ENCODE measurements around the gene VWA8.
"Not testable (repeated sequence)": the region's sequence is repeated elsewhere in the genome, so short reads cannot be mapped to it uniquely, and the experiment has no call there.

VWA8 gene

DNA sequence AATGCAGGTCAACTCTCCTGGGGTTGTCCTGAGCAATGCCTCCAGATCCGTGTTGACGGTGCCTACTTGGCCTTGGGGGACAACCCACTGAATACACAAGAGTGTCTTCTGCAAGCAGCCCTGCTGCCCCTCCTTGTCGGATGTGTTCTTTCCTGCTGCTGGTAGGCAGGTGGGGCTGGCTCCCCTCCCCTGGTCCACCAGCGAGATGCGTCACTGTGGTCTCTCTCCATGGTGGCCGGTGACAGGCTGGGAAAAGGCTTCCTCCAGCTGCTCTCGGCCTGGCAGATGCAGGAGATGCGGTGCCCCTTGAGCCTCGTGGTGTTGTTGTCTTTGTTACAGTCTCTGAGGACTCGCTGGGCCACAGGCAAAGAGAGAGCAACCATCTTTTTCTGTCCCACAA lies 418.6 kb downstream of the VWA8 start:
- TF ChIP-seq, protein P1, sequence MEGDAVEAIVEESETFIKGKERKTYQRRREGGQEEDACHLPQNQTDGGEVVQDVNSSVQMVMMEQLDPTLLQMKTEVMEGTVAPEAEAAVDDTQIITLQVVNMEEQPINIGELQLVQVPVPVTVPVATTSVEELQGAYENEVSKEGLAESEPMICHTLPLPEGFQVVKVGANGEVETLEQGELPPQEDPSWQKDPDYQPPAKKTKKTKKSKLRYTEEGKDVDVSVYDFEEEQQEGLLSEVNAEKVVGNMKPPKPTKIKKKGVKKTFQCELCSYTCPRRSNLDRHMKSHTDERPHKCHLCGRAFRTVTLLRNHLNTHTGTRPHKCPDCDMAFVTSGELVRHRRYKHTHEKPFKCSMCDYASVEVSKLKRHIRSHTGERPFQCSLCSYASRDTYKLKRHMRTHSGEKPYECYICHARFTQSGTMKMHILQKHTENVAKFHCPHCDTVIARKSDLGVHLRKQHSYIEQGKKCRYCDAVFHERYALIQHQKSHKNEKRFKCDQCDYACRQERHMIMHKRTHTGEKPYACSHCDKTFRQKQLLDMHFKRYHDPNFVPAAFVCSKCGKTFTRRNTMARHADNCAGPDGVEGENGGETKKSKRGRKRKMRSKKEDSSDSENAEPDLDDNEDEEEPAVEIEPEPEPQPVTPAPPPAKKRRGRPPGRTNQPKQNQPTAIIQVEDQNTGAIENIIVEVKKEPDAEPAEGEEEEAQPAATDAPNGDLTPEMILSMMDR (IDR thresholded peaks at IDR 0.05; ENCODE audit: low read depth, low read length, missing control alignments) = no peak
- DNase-seq = no peak
- H3K27ac ChIP-seq = no peak overlapping the region
- H3K27me3 ChIP-seq (replicated peaks) = no peaks in the 10 kb centered on the region
- in situ Hi-C loops (cut with HindIII; ENCODE audit: low pct_ligation_motif_present, low sequenced_read_pairs) = no loop called here
- H3K36me3 ChIP-seq (replicated peaks) = no peaks in the 10 kb centered on the region
- H3K4me3 ChIP-seq (ENCODE audit: low read depth, low read length) = no peak overlapping the region

DNA sequence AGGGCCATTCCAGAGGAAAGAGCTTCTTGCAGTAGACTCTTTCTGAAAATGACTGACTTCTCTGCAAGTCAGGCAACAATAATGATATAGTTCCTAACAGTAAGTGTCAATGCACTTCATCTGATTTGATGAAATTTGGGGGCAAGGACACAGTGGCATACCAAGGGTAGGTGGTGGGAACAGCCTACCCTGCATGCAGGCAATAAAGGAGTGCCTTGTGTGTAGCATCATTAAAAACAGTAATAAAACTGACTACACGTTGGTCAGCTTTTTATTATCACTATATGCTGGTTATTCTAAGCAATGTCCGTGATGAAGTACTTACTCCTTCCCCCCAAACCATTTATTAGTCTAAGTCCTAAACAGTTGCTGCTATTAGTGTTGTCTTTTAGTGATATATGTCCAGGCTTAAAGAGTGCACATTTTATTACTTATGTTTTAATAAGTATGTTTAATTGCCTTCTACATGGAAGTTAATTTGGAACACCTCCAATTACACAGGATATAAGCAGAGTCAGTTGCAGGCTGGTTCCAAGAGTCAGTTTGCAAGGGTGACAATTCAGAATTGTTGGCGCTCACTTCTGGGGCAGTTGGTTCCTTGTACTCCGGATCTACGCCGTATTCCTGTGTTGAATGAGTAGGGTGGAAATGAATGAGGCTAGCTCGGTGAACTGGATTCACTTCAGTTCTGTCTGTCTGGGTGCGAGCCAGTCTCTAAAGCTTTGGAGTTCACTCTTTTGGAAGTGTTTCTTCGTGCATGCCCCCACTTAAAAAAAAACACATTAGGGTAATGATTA lies 419.6 kb downstream of the VWA8 start:
- Histone ChIP-seq H3K27ac (no peak overlapping the region), H3K27me3 (replicated peaks) (no peaks in the 10 kb centered on the region), H3K36me3 (replicated peaks) (no peaks in the 10 kb centered on the region), H3K4me3 (ENCODE audit: low read depth, low read length) (no peak overlapping the region)
- DNase-seq = no peak
- TF ChIP-seq, protein P1 (IDR thresholded peaks at IDR 0.05; ENCODE audit: low read depth, low read length, missing control alignments) = no peak
- in situ Hi-C loops (cut with HindIII; ENCODE audit: low pct_ligation_motif_present, low sequenced_read_pairs) = no loop called here

DNA sequence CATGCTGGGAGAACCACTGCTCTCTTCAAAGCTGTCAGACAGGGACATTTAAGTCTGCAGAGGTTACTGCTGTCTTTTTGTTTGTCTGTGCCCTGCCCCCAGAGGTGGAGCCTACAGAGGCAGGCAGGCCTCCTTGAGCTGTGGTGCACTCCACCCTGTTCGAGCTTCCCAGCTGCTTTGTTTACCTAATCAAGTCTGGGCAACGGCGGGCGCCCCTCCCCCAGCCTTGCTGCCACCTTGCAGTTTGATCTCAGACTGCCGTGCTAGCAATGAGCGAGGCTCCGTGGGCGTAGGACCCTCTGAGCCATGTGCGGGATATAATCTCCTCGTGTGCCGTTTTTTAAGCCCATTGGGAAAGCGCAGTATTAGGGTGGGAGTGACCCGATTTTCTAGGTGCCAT lies 420.7 kb downstream of the VWA8 start:
- H3K27me3 ChIP-seq (replicated peaks); DNase-seq; H3K27ac ChIP-seq; H3K36me3 ChIP-seq (replicated peaks); in situ Hi-C loops (cut with HindIII; ENCODE audit: low pct_ligation_motif_present, low sequenced_read_pairs); H3K4me3 ChIP-seq (ENCODE audit: low read depth, low read length): not testable (repeated sequence)

DNA sequence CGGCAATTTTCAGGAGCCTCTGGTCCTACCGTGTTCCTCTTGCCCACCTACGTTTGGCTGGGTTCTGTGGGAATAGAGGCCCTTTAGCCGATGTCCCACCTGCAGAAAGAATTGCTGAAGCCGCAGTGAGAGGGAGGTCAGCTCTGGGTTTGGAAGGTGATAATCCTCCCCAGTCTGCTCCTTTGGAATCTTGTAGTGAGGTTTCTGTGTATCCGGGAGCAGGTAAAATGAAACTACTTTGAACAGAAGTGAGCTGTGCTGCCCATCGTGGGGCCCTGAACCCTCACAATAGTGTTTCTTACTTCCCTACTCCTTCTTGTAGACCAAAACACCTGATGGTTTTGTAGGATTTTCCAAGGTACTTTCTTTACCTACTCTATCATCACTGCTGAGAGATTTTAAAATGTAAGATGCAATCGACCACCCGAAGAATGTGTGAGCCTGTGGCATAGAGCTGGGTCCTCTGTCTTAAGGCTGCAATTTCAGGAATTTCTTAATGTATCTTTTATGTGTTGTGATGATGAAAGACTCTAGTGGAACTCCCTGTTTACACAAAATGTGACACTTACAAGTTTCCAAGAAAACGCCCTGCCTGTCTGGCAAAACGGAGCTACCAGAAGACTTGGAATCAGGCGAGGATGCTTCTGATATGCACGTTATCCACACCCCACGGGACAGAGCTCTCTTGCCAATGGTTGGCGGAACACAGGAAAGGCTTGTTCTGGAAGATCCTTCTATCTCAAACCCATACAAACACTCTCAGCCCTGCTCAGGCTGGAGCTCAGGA lies 427.4 kb downstream of the VWA8 start:
- no peak for DNase-seq
- in situ Hi-C loops (cut with HindIII; ENCODE audit: low pct_ligation_motif_present, low sequenced_read_pairs) = no loop called here
- no peak overlapping the region for H3K4me3 ChIP-seq (ENCODE audit: low read depth, low read length)
- TF ChIP-seq, protein P1 (IDR thresholded peaks at IDR 0.05; ENCODE audit: low read depth, low read length, missing control alignments) = no peak
- H3K36me3 ChIP-seq (replicated peaks) = no peaks in the 10 kb centered on the region
- no peak overlapping the region for H3K27ac ChIP-seq
- no peaks in the 10 kb centered on the region for H3K27me3 ChIP-seq (replicated peaks)

DNA sequence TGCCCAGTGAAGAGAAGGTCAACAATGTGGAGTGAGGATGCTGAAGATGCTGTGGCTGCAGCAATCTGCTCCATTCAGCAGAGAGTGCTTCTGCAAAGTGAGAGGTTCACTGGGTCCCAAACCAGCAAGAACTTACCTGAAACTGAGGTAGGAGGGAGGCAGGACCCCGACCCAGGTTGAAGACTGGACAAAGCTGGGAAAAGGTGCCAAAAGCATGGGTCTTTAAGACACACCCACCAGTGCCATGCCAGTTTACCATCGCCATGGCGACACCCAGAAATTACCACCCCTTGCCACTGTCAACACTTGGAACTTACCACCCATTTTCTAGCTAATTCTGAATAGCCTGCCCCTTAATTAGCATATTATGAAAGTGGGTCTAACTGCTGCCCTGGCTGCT lies 432.9 kb downstream of the VWA8 start:
- Histone ChIP-seq H3K27ac (no peak overlapping the region), H3K27me3 (replicated peaks) (no peaks in the 10 kb centered on the region), H3K4me3 (ENCODE audit: low read depth, low read length) (no peak overlapping the region), H3K36me3 (replicated peaks) (no peaks in the 10 kb centered on the region)
- no peak for DNase-seq
- in situ Hi-C loops (cut with HindIII; ENCODE audit: low pct_ligation_motif_present, low sequenced_read_pairs) = no loop called here
- TF ChIP-seq, protein P1 (IDR thresholded peaks at IDR 0.05; ENCODE audit: low read depth, low read length, missing control alignments) = no peak
